ENCODE data around the gene TTLL5. TPM values are rescaled to one million over a fixed set of nuclear protein-coding genes. Genes with fewer than 3 reads are reported as not detected.

Gene TTLL5
- total and polyA plus RNA-seq, 2 donors, result 16.1 to 46.4 TPM

DNA sequence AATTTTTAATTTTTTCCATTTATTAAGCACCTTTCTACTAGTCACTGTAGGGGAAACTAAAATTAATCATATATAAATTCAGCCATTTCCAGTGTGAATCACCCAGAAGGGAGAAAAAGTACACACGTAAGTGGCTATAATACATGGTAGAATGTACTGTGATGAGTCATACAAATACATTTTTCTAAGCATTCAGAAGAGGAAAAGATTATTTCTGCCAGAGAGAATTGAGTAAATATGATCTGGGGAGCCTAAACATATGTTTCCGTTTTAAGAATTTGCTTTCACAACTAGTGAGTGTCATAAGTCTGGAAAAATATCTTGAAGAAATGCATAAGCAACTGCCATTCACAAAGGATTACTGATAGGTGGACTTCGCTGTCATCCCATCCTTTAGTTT lies 218.0 kb downstream of the TTLL5 start:
- no peak overlapping the region for H3K4me3 ChIP-seq (ENCODE audit: low read depth, low read length)
- H3K4me1 ChIP-seq (ENCODE audit: insufficient read depth), result no peaks in the 10 kb centered on the region
- H3K36me3 ChIP-seq (ENCODE audit: insufficient read depth), result no peaks in the 10 kb centered on the region
- no peak for DNase-seq (ENCODE audit: extremely low spot score)
- 72% methylated on average over 3 of the region's 3 CpGs for WGBS
- no peak overlapping the region for H3K27ac ChIP-seq (ENCODE audit: low read depth)

DNA sequence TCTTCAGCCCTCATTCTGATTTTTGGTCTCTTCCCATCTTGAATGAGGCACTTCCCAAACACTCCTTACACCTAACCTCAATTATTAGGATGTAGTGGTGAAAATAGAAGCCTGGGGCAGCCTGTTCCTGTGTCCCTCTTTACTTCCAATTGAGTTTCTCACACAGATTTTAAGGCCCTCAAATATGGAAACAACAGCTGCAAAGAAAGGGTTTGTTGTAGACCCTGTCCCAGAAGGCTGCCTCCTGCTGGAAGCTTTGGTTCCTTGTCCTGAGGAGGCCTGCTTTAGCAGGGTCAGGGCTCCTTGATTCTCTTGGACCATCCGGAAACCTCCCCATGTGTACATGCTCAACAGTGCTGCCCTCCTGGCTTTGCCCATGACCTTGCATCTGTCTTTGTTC lies 219.5 kb downstream of the TTLL5 start:
- H3K4me3 ChIP-seq (ENCODE audit: low read depth, low read length), result no peak overlapping the region
- no peaks in the 10 kb centered on the region for H3K4me1 ChIP-seq (ENCODE audit: insufficient read depth)
- DNase-seq (ENCODE audit: extremely low spot score), result no peak
- 95% methylated on average over 1 of the region's 1 CpG for whole genome bisulfite sequencing
- no peaks in the 10 kb centered on the region for H3K36me3 ChIP-seq (ENCODE audit: insufficient read depth)
- no peak overlapping the region for H3K27ac ChIP-seq (ENCODE audit: low read depth)

DNA sequence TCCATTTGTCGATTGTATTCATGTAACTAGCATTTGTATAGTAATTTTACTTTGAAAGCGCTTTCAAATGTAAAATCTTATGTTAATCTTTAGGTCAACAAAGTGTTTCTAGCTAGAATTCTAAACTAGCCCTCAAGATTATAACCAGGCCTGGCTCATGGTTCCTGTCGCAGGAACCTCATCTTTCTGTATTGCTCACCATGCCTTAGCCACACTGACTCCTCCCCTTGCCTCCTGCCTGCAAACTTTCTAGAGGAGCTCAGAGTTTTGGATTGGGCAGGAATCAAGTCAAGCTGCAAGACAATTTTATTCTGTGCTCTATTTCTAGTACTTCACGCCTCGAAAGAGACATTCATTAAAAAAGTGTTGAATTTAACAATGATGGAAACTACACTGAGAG lies 220.9 kb downstream of the TTLL5 start:
- 96% methylated on average over 5 of the region's 5 CpGs for whole genome bisulfite sequencing
- DNase-seq (ENCODE audit: extremely low spot score), result no peak

DNA sequence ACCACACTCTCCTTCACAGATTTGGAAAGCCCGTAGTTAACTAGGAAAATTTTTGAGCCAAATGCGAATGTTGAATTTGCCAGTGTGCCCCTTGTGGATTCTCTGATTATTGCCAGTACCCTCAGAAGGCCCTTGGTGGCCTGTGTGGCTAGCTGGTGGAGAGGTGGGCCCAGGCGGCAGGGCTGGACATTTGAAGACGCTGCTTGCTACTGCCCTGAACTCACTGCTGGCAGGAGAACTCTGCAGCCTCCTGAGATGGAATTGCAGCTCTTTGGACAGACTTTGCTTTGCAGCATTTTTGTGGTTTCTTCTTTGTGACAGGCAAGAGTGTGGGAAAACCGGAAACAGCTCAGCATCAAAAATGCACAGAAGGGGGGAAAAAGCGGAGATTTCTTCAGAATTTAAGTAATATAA lies 223.2 kb downstream of the TTLL5 start:
- Histone ChIP-seq H3K36me3 (ENCODE audit: insufficient read depth) (no peaks in the 10 kb centered on the region), H3K4me3 (ENCODE audit: low read depth, low read length) (no peak overlapping the region), H3K4me1 (ENCODE audit: insufficient read depth) (no peaks in the 10 kb centered on the region), H3K27ac (ENCODE audit: low read depth) (no peak overlapping the region)
- no peak for DNase-seq (ENCODE audit: extremely low spot score)
- 67% methylated on average over 6 of the region's 6 CpGs for WGBS

More for the DNA sequence above, 220.9 kb downstream of the TTLL5 start:
- Histone ChIP-seq H3K4me1 (ENCODE audit: insufficient read depth) (no peaks in the 10 kb centered on the region), H3K36me3 (ENCODE audit: insufficient read depth) (no peaks in the 10 kb centered on the region), H3K4me3 (ENCODE audit: low read depth, low read length) (no peak overlapping the region), H3K27ac (ENCODE audit: low read depth) (no peak overlapping the region)

DNA sequence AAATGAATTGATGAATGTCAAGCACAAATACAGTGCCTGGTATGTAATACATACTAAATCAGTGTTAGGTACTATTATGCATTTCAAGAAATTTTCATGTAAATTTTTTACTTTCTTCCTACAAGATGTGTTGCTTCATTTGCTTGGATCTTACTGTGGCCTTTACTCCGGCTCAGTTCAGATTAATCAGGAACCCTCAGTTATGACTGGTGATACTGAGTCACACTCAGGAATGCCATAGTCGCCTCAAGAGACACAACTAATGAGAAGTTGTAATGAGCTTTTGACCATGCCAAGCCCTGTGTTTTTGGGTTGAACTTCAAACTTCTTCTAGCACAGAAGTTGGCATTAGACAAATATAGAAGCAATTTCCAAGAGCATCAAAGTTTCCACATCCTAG lies 224.8 kb downstream of the TTLL5 start:
- DNase-seq (ENCODE audit: extremely low spot score), result no peak
- H3K4me3 ChIP-seq (ENCODE audit: low read depth, low read length), result no peak overlapping the region
- no peaks in the 10 kb centered on the region for H3K4me1 ChIP-seq (ENCODE audit: insufficient read depth)
- H3K36me3 ChIP-seq (ENCODE audit: insufficient read depth), result no peaks in the 10 kb centered on the region
- 78% methylated on average over 2 of the region's 2 CpGs for WGBS
- no peak overlapping the region for H3K27ac ChIP-seq (ENCODE audit: low read depth)

DNA sequence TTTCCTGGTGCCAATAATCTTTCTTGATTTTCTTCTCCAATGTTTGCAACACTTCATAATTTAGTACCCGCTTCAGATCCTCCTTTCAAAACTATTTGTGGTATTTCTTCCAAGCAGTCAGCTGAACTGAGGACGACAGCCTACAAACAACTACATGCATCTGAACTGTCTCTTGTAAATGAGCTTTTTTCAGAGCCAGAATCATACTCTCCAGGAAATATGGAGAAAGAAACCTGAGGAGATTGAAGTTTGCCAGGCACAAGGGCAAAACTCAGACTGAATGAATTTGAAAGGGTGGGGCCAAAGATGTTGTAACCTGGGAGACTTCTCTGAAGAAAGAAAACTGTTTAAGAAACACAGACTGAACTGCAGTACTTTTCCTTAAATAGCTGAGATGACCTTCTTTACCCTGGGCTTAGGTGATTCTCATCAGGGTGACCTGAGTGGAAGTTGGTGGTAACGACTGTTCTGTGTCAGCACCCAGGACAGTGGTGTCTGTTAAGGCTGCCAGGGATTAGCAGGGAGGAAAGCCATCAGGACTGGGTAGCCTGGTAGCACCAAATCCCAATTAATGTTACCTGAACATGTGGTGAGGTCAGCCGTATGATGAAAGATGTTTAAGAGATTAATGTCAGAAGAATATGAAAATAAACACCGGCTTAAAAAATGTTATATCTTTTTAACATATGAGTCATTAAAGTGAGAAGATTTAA lies 225.7 kb downstream of the TTLL5 start:
- 62% methylated on average over 5 of the region's 5 CpGs for WGBS
- Histone ChIP-seq H3K4me1 (ENCODE audit: insufficient read depth) (no peaks in the 10 kb centered on the region), H3K4me3 (ENCODE audit: low read depth, low read length) (no peak overlapping the region), H3K27ac (ENCODE audit: low read depth) (no peak overlapping the region), H3K36me3 (ENCODE audit: insufficient read depth) (no peaks in the 10 kb centered on the region)
- no peak for DNase-seq (ENCODE audit: extremely low spot score)

DNA sequence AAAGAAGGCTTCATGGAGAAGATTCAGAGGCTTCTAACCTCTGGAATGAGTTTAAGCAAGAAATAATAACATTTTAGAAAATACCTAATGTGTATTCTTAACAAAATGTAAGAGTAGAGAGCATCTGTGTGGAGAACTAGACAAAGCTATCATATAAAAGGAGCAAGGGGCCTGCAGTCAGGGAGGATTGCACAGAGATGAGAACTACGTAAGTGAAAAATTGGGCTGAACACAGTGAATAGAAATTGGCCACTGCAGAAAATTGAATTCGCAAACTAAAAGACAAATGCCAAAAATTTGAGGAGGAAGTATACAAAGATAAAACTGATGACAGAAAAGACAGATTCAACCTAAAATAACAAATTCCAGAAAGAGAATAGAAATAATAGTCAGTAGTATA lies 227.9 kb downstream of the TTLL5 start:
- no peaks in the 10 kb centered on the region for H3K36me3 ChIP-seq (ENCODE audit: insufficient read depth)
- DNase-seq (ENCODE audit: extremely low spot score), result no peak
- H3K4me3 ChIP-seq (ENCODE audit: low read depth, low read length), result no peak overlapping the region
- 83% methylated on average over 2 of the region's 2 CpGs for WGBS
- H3K4me1 ChIP-seq (ENCODE audit: insufficient read depth), result no peaks in the 10 kb centered on the region
- no peak overlapping the region for H3K27ac ChIP-seq (ENCODE audit: low read depth)

DNA sequence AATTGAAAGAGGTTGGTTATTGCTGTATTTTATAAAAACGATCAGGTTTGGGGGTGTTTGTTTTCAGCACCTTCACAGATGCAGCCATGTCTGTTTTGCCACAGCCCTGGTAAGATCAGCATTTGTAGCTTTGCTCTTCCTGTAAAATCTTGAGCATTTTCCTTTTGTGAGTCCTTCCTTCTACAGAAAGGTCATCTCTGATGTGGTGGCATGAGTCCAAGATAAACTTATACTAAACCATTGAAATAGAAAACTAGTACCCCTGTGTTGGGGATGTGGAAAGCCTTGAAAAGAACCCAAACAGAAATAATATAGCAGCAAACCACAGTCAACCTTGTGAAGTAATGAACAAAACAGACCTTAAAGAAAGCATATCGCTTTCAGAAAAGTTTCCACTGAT lies 235.3 kb downstream of the TTLL5 start:
- Histone ChIP-seq H3K27ac (ENCODE audit: low read depth) (no peak overlapping the region), H3K36me3 (ENCODE audit: insufficient read depth) (no peaks in the 10 kb centered on the region), H3K4me1 (ENCODE audit: insufficient read depth) (no peaks in the 10 kb centered on the region), H3K4me3 (ENCODE audit: low read depth, low read length) (no peak overlapping the region)
- WGBS, result 85% methylated on average over 2 of the region's 2 CpGs
- no peak for DNase-seq (ENCODE audit: extremely low spot score)

DNA sequence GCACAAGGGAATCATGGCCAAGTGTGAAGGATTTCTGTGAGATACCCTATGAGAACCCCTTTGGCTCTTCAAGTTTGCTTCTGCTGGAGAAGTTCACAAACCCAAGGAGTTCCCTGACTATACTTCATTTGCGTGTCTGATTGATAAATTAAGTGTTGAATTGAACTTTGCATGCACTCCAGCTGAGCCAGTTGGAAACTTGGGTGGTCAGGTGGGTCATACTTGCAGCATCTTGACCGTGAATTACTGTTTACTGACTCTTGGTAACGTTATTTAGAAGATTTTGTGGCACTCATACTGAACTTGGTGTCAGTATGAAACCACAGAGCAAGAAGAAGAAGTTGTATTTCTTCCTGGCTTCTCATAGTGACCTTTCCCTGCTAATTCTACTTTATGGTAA lies 243.3 kb downstream of the TTLL5 start:
- H3K4me1 ChIP-seq (ENCODE audit: insufficient read depth), result no peaks in the 10 kb centered on the region
- H3K36me3 ChIP-seq (ENCODE audit: insufficient read depth), result no peaks in the 10 kb centered on the region
- no peak overlapping the region for H3K27ac ChIP-seq (ENCODE audit: low read depth)
- 85% methylated on average over 3 of the region's 3 CpGs for WGBS
- H3K4me3 ChIP-seq (ENCODE audit: low read depth, low read length), result no peak overlapping the region
- DNase-seq (ENCODE audit: extremely low spot score), result no peak

DNA sequence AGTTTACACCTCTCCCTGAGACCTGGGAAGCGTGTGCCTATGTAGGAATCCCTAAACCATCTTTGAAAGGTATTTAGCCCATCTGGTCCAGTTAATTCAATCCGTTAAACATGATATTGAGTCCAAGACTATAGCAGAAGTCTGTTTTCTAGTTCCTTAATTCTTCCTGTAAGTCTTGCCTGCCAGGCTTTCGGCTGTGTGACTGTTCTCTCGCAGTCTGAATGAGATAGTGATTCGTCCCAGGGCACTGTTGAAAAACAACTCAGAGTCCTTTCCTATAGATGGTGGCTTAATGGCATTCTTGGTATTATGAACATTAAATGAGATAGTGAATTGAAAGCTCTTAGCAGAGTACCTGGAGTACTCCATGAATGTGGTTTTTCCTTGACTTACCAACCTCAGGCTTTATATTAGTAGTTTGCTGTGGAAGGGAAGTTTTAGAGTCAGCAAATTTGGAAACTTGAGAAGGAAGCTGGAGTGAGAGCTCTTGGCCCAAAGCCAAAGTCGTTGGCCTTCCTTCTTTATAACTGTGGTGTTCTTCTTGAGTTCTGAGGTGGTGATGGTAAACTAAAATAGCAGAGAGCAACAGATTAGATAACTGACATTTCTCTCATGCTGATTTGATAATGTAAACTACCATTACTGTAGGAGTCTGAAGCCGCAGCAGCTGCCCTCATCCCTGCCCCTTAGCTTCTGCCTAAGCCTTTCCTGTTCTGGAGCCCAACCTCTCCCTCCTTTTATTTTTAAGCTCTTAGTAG lies 244.3 kb downstream of the TTLL5 start:
- WGBS, result 32% methylated on average over 7 of the region's 7 CpGs
- H3K36me3 ChIP-seq (ENCODE audit: insufficient read depth), result no peaks in the 10 kb centered on the region
- H3K4me3 ChIP-seq (ENCODE audit: low read depth, low read length), result no peak overlapping the region
- H3K4me1 ChIP-seq (ENCODE audit: insufficient read depth), result no peaks in the 10 kb centered on the region
- no peak for DNase-seq (ENCODE audit: extremely low spot score)
- H3K27ac ChIP-seq (ENCODE audit: low read depth), result no peak overlapping the region

DNA sequence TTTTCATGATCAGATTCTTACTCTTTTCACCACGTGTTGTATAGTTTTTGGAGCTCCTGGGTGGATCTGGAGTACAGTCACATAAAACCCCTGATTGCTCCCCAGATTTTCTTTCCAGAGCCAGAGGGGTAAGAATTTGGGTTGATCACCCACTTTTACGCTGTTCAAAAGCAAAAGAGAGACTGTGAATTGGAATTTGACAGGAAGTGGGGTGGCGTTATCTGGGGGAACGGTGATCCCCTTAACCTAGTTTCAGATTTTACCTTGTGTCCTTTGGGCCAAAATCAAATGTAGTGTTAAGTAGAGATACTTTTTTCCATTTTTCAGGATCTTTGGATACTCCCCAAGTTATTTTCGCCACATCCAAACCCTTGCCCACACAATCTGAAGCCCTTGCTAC lies 245.2 kb downstream of the TTLL5 start:
- H3K4me1 ChIP-seq (ENCODE audit: insufficient read depth), result no peaks in the 10 kb centered on the region
- no peaks in the 10 kb centered on the region for H3K36me3 ChIP-seq (ENCODE audit: insufficient read depth)
- DNase-seq (ENCODE audit: extremely low spot score), result no peak
- H3K4me3 ChIP-seq (ENCODE audit: low read depth, low read length), result no peak overlapping the region
- no peak overlapping the region for H3K27ac ChIP-seq (ENCODE audit: low read depth)
- WGBS, result 81% methylated on average over 5 of the region's 5 CpGs

DNA sequence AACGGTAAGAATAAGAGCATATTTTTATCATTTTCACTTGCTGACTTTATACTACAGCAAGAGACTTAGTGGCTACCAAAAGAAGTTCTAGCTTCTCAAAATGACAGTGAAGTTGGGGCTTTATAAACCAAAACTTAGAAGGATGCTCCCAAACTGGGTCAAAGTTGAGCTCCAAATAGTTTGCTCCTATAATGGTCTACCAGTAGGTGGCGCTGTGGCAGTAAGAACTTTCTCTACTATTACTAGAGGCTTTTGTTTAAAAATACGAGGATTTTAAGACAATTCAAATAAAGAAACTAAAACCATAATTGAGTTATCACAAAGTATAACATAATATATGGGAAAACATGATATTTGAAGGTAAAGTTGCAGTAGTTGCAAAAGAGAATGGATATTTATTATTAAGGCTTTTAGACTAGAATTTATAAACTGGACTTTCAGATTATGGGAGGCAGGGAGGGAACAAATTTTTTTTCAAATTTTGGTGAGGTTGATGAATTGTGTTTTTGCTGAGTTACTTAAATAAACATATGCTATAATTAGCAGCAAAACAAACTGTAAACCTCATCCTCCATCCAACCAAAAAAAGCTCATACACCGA lies 245.7 kb downstream of the TTLL5 start:
- H3K4me3 ChIP-seq (ENCODE audit: low read depth, low read length), result no peak overlapping the region
- no peaks in the 10 kb centered on the region for H3K36me3 ChIP-seq (ENCODE audit: insufficient read depth)
- DNase-seq (ENCODE audit: extremely low spot score), result no peak
- H3K27ac ChIP-seq (ENCODE audit: low read depth), result no peak overlapping the region
- 45% methylated on average over 4 of the region's 4 CpGs for WGBS
- no peaks in the 10 kb centered on the region for H3K4me1 ChIP-seq (ENCODE audit: insufficient read depth)

DNA sequence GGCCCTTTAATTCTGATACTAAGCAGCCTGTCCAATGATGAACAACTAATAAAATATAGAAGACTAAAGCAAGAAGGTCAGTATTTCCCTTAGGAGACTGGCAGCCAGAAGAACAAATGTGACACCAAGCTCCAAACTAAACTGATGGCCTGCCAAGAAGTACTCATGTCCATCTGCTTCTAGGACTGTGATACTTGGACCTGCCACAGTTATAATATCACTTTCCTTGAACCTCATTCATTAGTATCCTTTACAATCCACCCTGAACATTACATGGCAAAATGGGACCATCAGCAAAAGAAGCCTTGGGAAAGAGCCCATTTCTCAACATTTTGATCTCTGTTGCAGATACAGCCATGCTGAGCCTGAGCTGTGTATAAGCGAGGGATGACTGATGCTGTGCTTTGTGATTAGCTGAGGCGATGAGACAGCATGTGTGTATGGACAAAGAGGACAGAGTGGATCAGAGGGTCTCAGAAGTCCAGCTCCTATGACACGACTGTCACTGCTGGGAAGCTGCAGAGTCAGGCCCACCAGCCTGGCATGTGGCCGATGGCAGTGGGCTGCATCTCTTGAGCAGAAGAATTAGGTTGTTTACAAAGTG lies 246.8 kb downstream of the TTLL5 start:
- 94% methylated on average over 4 of the region's 4 CpGs for WGBS
- Histone ChIP-seq H3K36me3 (ENCODE audit: insufficient read depth) (no peaks in the 10 kb centered on the region), H3K27ac (ENCODE audit: low read depth) (no peak overlapping the region), H3K4me1 (ENCODE audit: insufficient read depth) (no peaks in the 10 kb centered on the region), H3K4me3 (ENCODE audit: low read depth, low read length) (no peak overlapping the region)
- no peak for DNase-seq (ENCODE audit: extremely low spot score)

DNA sequence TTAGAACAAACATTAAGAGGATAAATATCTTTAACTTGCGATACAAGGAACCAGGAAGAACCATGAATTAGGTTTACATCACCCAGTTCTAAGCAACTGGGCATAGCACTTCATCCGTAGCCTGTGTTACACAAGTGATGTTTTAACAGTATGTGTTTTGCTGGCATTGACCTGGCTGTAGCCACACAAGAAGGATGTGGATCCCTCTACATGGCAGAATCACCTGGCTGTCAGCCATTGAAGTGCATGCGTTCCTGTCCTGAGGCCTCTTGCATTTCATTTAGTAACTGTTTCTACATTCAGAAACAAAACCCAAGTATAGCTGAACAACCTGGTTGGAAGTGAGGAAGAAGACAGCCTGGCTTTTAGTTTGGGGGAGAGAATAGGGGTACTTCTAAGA lies 248.6 kb downstream of the TTLL5 start:
- DNase-seq (ENCODE audit: extremely low spot score), result no peak
- Histone ChIP-seq H3K4me1 (ENCODE audit: insufficient read depth) (no peaks in the 10 kb centered on the region), H3K27ac (ENCODE audit: low read depth) (no peak overlapping the region), H3K36me3 (ENCODE audit: insufficient read depth) (no peaks in the 10 kb centered on the region), H3K4me3 (ENCODE audit: low read depth, low read length) (no peak overlapping the region)
- 90% methylated on average over 3 of the region's 3 CpGs for WGBS

Data from urinary bladder (tissue), 4 donors.